Pulmonary artery endothelial cell (primary cell): Measurements from ENCODE around the gene INSIG1. TPM values are rescaled to one million over a fixed set of nuclear protein-coding genes. Genes with fewer than 3 reads are reported as not detected.

ENCODE experiments used
- DNase-seq: peaks from one replicate; pipeline ENCODE4 v3.0.0-alpha.2; 2011; ENCODE audit warnings: low read depth, low spot score
- total RNA-seq: library from RNA; depleted of rRNA; stranded (reverse); fragments of >200 nt; gene quantifications from 2 replicates; pipeline ENCODE4 v1.2.3, GENCODE V29; 2014

The INSIG1 gene
- total RNA-seq, 1 donor from 2014 or later, result 109 TPM

DNA sequence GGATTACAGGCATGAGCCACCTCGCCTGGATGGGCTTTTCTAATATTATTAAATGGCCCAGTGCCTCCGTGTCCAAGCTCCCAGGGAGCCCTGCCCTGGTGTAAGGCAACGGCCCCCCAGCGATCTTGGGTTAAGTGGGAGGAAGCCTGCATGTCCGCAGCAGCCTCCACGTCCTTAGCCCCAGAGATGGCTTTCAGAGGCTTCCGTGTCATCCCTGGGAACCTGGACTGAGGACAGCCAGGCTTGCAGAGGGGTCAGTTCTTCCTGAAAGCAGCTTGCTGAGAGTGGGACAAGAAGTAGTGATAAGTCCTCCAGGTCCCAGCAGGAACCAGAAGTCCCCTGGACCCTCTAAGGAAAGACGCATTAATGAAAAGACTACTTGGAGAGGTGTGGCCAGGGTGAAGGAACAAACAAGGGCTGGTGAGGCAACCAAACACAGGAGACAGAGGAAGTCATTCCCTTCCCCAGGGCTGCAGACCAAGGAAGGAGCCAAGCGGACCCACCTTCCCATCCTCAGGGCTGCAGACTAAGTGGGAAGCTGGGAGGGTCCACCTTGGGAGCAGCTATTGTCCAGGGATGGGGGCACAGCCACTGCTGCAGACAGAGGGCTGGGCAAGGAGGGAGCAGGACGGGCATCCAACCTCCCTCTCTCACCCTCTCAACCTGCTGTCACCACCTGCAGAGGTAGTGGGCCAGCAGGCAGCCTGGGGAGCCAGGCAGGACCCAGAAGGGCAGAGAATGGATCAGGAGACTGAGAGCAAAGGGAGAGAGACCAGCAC is 13.0 kb upstream of the INSIG1 start:
- DNase-seq, result no peak

DNA sequence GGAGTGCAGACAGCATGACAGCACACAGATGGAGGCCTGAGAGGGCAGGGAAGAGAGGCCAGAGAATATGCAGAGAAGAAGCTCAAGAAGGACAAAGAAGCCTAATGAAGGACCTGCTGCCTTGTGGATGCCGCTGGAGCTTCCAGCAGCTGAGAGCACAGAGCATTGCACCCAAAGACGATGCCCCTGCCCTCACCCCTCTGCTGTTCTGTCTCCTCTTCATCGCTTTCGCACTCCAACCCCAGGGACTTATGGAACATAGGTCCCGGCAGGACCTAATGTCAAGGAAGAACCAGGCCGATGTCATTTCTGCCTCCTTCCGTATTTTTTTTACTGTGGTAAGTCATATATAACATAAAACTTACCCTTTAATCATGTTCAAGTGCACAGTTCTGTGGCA is 12.3 kb upstream of the INSIG1 start:
- DNase-seq, result no peak

- DNase-seq, result no peak
Observed at GRCh38 chr7:155285833-155286232, 11.8 kb upstream of the INSIG1 start.

GRCh38 chr7:155286686-155287085 is 11.0 kb upstream of the INSIG1 start:
- no peak for DNase-seq

GRCh38 chr7:155287284-155287935 is 10.3 kb upstream of the INSIG1 start:
- DNase-seq, result no peak

- DNase-seq, result no peak
Observed at GRCh38 chr7:155288055-155288454, 9.6 kb upstream of the INSIG1 start.

DNA sequence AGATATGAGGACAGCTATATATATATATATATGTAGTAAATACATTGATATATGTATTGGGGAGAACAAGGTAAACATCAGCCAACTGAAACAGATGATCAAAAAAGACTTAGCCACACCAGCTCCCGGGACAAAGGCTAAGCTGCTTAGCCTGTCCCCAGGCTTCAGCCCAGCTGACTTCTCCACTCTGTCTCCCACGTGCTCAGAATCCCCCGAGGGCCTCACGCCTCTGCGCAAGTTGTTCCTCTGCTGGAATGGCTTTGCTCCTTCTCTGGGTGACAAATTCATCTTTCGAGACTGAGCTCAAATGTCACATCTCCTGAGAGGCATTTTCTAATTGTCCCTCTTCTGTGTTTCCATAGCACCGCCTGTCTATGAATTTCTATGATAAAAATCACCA is 8.6 kb upstream of the INSIG1 start:
- DNase-seq, result no peak

DNA sequence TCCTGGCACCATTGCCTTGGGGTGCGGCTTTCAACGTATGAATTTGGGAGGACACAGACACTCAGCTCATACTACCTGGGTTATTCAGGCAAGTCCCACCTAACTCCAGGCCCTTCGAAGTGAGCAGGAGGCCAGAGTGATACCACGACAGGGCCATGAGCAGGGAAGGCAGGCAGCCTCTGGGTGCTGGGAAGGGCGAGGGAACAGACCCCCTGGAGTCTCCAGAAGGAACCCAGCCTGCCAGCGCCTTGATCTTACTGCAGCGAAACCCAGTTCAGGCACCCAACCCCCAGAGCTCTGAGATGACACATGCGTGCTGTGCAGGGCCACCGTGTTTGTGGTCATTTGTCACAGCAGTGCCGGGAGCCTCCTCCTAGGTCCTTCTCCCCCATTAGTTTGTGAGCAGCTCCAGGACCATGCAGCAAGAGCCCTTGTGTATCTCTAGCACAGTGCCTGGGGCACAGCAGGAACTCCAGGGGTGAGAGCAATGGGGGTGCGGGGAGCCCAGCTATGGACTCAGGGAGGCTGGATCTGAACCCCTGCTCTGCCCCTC is 7.7 kb upstream of the INSIG1 start:
- no peak for DNase-seq

- DNase-seq, result no peak
Observed at GRCh38 chr7:155291045-155291530, 6.6 kb upstream of the INSIG1 start.

GRCh38 chr7:155291729-155292128 is 5.9 kb upstream of the INSIG1 start:
- no peak for DNase-seq

- no peak for DNase-seq
Observed at GRCh38 chr7:155292680-155293226, 4.9 kb upstream of the INSIG1 start.

GRCh38 chr7:155293721-155294510 is 3.8 kb upstream of the INSIG1 start:
- DNase-seq, result no peak

DNA sequence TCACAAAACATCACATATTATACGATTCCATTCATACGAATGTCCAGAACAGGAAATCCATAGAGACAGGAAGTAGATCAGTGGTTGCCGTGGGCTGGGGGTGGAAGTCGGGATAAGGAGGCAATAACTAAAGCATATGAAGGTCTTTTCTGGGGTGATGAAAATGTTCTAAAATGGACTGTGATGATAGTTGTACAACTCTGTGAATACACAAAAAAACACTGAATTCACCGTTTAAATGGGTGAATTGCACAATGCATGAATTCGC is 3.2 kb upstream of the INSIG1 start:
- no peak for DNase-seq

- no peak for DNase-seq
Observed at GRCh38 chr7:155295511-155295910, 2.2 kb upstream of the INSIG1 start.

- DNase-seq, result no peak
Observed at GRCh38 chr7:155296006-155296787, 1.5 kb upstream of the INSIG1 start.

DNA sequence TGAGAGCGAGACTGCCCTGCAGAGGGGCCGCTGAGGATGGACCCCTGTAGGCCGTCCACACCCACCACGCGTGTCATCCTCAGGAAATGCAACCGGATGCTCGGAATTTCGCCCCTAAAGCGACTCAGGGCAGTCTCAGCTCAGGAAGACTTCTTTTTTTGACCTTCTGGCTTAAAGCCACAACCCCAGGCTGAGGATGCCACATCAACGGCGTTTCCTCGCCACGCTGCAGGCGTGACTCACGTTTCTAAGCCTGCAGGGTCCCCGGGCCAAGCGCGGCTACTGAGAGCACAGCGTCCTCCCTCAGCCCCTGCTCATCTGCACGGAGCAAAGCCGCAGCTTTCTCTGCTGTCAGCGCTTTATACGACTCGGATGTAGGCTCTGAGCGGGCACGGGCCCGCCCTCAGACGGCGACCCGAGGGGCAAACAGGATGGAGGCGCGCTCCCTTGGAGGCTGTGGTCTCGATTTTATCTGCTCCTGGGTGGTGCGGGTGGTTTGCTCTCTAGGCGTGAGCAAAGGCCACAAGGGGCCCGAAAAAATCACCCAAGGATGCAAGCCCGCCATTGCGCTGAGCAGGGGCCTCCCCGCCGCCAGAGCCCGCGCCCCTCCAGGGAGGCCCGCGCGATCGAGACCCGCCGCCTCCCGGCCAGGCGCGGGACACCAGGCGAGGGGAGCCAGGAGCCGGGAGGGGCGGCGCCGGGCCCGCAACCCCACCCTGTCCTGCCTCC is 726 bp upstream of the INSIG1 start:
- DNase-seq, result peak; percentile 27

DNA sequence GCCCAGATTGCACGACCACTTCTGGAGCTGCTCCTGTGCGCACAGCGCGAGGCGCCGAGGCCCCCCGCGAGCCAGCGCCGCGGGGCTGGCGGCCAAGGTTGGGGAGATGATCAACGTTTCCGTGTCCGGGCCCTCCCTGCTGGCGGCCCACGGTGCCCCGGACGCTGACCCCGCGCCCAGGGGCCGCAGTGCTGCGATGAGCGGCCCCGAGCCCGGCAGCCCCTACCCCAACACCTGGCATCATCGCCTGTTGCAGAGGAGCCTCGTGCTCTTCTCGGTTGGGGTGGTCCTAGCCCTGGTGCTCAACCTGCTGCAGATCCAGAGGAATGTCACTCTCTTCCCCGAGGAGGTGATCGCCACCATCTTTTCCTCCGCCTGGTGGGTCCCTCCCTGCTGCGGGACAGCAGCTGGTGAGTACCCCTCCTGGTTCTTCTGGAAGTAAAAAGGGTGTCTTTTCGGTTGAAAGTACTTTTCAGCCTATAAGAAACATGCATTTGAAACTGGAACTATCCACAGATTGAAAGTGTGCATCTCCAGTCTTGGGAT is 683 bp downstream of the INSIG1 start:
- no peak for DNase-seq

- peak; percentile 90 for DNase-seq
Observed at GRCh38 chr7:155298834-155299534, 1.3 kb downstream of the INSIG1 start.

GRCh38 chr7:155299535-155300202 is 2.0 kb downstream of the INSIG1 start:
- no peak for DNase-seq
